ENCODE measurements around the gene FGF6. TPM values are rescaled to one million over a fixed set of nuclear protein-coding genes. Genes with fewer than 3 reads are reported as not detected.
A peak's percentile ranks its signal among the peaks of the same experiment; 100 is the strongest.

The FGF6 gene
- total RNA-seq, 1 donor from 2014 or later: not detected

DNA sequence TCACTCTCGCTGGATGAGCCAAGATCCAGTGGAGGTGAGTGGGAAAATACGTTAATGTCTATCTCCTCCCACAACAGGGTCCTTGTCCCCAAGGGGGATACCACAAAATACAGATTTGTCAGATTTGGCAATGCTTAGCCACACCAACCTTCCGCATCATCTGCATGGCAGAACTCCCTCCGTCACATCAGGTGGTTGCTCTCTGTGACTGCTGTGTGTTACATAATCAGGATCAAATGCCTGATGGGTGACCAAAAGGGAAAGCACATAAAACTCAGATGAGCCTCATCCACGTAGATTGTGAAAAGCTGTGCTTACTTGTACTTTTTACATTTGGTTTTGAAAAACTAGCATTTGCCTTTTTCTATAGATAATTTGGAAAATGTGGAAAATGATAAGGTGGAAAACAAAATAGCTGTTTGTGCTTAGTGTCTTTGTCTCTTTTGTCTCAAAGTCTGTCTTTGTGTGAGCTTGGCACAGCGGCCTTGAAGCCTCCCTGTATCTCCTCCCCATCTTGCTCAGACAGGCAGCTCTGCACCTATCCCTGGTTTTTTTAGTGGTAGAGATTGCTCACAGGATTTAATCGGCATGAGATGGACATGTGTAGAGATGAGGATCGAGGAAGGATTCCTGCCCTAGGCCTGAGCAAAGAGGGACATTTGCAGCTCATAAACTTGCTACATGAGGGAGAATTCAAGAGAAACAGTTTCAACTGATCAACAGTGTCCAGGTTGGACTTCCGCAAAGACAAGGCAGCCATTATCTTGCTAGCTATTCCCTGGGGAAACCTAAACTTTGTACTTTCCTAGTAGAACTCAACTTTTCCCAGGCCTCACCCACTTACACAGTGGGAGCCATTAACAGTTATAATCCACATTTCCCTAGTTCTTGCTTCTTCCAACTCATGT, 3.6 kb upstream of the FGF6 start:
- no peak for ATAC-seq (ENCODE audit: poor library complexity)
- DNase-seq: no peak
- intact Hi-C loops (cut with DNase I): no loop called here

- intact Hi-C loops (cut with DNase I): no loop called here
- DNase-seq (no peak), ATAC-seq (ENCODE audit: poor library complexity) (no peak)
These were observed 2.8 kb upstream of the FGF6 start for GRCh38 chr12:4448371-4448940.

- intact Hi-C loops (cut with DNase I): no loop called here
- ATAC-seq (ENCODE audit: poor library complexity) (no peak), DNase-seq (no peak)
These were observed 1.5 kb upstream of the FGF6 start for GRCh38 chr12:4447151-4447550.

- intact Hi-C loops (cut with DNase I): no loop called here
- no peak for ATAC-seq (ENCODE audit: poor library complexity)
- no peak for DNase-seq
These were observed 720 bp upstream of the FGF6 start for GRCh38 chr12:4446335-4446734.

DNA sequence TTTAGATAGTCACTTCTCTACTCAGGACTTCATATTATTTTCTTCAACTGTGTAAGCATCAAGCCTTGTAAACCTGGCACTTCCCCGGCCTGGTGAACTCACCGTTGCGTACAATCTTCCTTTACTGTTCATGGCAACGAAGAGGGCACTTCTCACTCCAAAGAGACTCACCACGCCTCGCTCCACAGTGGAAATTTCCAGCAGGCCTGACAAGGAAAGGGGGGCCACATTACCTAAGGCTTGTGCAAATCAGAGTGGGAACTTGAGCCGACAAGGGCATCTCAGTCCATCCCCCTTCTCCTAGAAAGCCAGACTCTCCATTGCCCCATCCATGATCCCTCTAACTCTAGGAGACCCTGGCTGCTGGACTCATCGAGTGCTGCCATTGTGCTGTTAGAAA, 1.6 kb downstream of the FGF6 start:
- no peak for ATAC-seq (ENCODE audit: poor library complexity)
- intact Hi-C loops (cut with DNase I): no loop called here
- no peak for DNase-seq

DNA sequence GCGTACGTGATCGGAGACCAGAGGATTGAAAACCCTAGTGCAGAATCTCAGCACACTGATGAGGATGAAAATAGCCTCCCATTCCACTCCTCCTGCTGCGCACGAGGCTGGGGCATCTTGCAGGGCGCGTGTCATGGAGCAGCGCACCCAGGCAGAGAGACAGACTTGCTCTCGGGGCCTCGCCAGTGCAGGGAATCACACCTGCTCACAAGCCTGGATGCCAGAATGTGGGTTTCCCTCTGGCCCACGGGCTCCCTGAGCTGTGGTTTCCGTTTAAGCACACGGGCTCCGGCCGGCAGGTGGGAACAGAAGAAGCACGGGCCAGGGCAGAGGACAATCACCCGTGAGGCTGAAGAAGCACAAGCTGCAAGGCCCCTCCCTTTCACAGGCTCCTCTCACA, 2.0 kb downstream of the FGF6 start:
- DNase-seq (no peak), ATAC-seq (ENCODE audit: poor library complexity) (no peak)
- intact Hi-C loops (cut with DNase I): no loop called here

DNA sequence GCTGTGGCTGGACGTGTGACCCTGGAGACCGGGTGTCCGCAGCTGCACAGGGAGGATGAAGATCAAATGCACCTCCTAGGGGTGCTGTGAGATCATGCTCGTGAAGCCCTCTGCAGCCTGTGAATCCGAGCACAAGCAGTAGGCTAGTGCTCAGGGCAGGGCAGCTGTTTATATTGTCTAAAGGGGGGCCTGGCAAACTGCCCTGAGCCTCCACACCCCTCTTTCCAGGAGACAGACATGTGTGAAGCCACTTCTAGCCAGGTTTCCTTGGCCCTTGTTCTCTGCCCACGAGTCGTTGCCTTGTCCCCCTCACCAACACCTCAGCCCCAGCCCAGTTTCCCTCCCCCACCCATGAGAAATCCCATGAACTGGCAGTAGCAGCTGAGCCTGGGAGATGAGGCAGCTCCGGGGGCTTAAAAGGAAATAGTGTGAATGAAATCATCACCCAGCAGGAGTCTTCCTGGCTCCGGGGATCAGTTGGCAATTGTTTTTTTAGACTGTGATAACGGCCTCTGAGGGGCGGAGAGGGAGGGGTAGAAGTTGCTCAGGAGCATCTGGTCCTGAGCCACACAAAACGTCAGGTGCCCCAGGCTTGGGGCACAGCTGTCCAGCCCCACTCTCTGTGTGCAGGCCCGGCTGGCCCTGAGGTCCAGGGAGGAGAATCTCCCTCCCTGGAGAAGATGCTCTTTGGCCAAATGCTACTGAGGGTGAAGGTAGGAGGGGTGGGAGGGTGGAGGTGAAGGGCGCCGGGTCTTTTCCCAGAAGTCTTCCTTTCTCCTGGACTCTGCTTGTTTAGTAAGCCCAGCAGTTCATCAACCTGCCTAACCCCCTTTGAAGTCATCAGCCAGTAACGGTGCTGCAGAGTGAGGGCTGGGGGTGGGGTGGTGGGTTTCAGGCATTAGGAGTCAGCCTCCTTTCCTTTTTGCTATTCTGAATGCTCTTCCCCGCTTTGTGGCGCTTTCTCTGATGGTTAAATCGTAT, 4.0 kb downstream of the FGF6 start:
- intact Hi-C loops (cut with DNase I): no loop called here
- DNase-seq (no peak), ATAC-seq (ENCODE audit: poor library complexity) (no peak)

DNA sequence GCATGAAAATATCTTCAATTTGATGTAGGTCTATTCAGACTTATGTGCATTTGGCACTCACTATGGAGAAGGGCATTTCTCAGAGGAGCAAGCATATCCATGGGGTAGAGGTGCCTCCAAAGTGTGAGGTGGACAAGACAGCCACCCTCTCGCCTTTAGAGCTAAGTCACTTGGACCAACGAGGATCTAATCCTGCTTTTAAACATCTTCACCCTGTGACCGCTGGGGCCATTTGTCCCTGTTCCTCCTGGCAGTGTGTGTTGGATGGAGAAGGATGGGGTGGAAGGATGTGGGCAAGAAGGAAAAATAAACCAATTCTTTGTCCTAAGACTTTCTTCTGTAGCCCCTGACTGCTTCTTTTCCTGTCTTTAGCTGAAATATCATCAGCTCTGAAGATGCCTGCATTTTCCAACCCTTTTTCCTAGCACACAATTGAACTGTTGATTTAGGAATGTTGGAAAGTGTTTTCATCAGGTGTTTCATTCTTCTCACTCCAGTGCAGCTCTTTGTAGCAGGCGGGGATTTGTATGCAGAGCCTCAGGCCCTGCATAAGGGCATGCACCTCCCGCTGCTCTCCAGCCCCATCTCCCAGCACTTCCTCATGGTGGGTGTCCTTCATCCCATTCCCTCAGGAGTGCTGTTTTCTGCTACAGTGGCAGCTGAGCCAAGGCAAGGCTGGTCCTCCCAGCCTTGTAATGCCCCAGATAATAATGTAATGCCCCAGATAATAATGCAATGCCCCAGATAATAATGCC, 5.3 kb downstream of the FGF6 start:
- ATAC-seq (ENCODE audit: poor library complexity) (no peak), DNase-seq (no peak)
- intact Hi-C loops (cut with DNase I): no loop called here

GRCh38 chr12:4439736-4440135, 5.9 kb downstream of the FGF6 start:
- intact Hi-C loops (cut with DNase I): no loop called here
- DNase-seq: no peak
- ATAC-seq (ENCODE audit: poor library complexity): no peak

DNA sequence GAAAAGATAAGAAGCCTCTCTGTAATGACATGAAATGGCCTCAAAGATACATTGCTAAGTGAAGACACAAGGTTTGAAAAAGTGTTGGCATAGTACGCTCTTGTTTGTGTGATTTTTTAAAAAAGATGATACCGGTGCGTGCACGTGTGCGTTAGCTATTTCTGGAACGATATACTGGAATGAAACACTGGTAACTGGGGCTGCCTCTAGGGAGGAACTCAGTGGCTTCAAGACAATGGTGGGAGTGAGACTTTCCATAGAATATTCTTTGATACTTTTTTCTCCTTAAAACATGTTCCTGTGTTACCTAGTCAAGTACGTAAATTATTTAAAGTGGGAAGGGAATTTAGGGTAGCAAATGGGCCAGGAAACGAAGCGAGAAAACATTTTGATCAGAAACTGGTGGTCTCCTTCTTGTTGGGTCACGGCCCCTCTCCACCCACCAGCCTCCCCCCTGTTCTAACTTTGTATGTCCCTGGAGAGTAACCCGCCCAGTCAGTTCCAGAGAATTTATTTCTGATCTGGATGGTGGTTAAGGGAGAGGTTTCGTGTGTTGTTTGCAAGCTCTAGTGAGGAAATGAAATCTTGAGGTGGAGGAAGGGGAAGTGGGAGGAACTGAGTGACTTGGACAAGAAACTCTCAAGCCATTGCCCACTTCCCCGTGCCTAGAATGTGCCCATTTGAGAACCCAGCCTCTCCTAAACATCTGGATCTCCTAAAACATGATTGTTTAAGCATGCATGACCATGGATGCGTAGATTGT, 6.6 kb downstream of the FGF6 start:
- intact Hi-C loops (cut with DNase I): no loop called here
- no peak for DNase-seq
- peak; percentile 27 for ATAC-seq (ENCODE audit: poor library complexity)

- intact Hi-C loops (cut with DNase I): no loop called here
- DNase-seq (no peak), ATAC-seq (ENCODE audit: poor library complexity) (no peak)
These were observed 10.1 kb downstream of the FGF6 start for GRCh38 chr12:4435537-4435936.

DNA sequence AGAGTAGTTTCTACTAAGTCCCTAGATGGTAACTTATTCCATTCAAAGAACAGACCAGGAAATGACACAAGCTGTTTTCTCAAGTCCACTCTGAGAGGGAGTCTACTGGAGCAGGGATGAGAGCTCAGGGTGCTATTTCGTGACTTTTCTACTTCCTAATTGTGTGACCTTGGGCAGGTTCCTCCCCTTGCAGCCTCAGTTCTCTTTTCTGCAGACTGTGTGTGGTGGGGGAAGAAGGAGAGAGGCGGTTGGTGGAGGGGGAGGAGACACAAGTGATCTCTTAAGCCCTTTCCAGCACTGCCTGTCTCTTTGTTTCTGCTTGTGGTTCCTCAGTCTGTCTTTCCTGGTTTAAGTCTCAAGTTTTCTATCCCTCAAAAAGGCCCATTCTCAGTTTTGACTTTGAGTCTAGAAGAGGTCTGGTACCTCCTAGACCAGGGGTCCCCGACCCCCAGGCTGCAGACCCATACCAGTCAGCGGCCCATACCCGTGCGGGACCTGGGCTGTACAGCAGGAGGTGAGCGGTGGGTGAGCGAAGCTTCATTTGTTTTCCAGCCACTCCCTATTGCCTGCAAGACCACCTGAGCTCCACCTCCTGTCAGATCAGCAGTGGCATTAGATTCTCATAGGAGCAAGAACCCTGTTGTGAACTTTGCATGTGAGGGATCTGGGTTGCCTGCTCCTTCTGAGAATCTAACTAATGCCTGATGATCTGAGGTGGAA, 10.7 kb downstream of the FGF6 start:
- intact Hi-C loops (cut with DNase I): no loop called here
- no peak for DNase-seq
- no peak for ATAC-seq (ENCODE audit: poor library complexity)

- intact Hi-C loops (cut with DNase I): no loop called here
- ATAC-seq (ENCODE audit: poor library complexity): no peak
- DNase-seq: no peak
These were observed 11.3 kb downstream of the FGF6 start for GRCh38 chr12:4434301-4434700.

DNA sequence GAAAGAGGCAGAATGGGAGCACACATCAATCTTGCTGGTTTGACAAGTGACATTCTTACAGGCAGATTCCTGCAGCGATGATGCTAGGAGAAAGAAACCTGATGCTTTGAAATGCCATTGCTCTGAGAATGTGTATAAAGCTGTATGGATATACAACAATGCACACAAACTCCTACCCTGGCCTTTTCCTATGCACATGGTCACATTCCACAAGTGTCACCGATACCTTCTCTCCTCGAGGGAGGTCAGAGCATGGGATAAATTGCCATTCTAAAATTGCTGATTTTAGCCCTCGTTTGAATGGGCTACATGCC, 11.9 kb downstream of the FGF6 start:
- no peak for ATAC-seq (ENCODE audit: poor library complexity)
- intact Hi-C loops (cut with DNase I): no loop called here

DNA sequence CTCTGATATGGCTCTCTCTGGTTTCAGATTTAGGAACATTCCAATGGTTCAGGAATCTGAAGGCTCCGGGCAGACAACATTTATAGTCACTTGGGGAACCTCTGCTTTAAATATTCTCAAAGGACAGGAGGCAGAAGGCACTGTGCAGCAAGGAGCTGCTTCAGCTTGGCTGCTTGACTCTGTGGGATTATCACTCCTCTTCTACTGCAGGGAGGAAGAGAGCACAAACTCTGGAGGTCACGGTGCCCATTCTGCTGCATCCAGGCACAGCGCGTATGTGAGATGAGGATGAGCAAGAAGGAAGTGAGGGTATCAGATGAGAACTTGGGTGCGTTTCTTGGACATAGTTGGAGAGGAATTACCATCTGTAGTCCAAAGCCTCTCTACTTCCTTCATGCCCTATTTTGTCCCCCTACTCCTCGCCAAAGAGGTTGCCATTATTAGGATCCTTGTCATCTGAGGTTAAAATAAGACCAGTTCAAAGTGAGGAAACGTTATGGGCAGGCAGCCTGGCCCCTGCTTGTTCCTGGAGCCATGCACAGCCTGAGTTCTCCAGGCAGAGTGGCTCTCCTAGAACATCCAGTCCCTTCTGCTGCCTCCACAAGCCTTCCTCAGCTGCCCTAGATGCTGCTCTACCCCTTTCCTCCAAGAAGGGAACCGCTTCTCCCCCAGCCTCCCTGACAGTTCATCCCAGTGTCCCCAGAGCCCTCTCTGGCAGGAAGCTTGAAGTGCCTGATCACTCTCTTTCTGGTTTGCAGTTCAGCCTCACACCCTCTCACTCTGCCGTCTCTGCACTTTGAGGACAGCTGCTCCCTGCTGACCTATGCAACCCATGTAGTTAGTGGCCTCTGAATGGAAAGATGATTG, 12.5 kb downstream of the FGF6 start:
- intact Hi-C loops (cut with DNase I): no loop called here
- peak; percentile 51 for ATAC-seq (ENCODE audit: poor library complexity)
- DNase-seq: no peak

More for the DNA sequence above, 11.9 kb downstream of the FGF6 start:
- DNase-seq: no peak

DNA sequence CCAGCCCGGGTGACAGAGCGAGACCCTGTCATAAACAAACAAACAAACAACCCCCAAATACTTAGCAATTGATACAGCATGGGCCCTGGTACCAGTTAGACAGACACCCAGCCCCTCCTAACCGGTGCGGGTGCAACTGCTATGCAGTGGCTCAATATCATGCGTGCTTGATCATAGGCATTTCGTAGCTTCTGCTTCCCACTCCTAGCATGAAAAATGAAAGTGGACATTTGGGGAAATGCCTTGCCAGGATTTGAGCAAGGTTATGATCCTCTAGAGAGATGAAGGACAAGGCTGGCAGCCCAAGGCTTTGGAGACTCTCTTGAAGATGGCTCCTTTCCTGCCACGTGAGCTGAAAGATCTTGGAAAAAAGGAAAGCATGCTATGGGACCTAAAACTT, 13.7 kb downstream of the FGF6 start:
- ATAC-seq (ENCODE audit: poor library complexity): no peak
- no peak for DNase-seq
- intact Hi-C loops (cut with DNase I): no loop called here

DNA sequence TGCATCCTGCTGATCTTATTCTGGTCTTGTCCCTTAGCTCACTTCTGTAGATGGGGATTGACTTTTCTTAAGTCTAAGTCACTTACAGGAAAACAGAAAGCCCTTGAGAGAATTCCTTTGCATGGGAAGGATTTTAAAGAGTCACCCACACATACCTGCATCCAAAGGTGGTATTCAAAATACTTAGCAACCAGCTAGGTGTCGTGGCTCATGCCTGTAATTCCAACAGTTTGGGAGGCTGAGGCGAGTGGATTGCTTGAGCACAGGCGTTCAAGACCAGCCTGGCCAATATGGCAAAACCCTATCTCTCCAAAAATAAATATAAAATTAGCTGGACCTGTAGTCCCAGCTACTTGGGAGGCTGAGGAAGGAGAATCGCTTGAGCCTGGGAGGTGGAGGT, 14.2 kb downstream of the FGF6 start:
- ATAC-seq (ENCODE audit: poor library complexity) (no peak), DNase-seq (no peak)
- intact Hi-C loops (cut with DNase I): no loop called here

Measured in Right ventricle myocardium superior (tissue), 1 donor.